ENCODE measurements around the gene LASP1.

- TF ChIP-seq EZH2phosphoT487 (IDR thresholded peaks at IDR 0.05; ENCODE audit: borderline replicate concordance, low read depth, low read length) (no peak), CTCF (conservative IDR thresholded peaks at IDR 0.05; ENCODE audit: low read length) (no peak)
Measured at GRCh38 chr17:38908676-38909181, 38.9 kb downstream of the LASP1 start.
